Measurements from ENCODE around the gene TRIM3. TPM values are rescaled to one million over a fixed set of nuclear protein-coding genes. Genes with fewer than 3 reads are reported as not detected.

The TRIM3 gene
- 5.8 and 8.1 TPM in 2 replicates for polyA plus RNA-seq

DNA sequence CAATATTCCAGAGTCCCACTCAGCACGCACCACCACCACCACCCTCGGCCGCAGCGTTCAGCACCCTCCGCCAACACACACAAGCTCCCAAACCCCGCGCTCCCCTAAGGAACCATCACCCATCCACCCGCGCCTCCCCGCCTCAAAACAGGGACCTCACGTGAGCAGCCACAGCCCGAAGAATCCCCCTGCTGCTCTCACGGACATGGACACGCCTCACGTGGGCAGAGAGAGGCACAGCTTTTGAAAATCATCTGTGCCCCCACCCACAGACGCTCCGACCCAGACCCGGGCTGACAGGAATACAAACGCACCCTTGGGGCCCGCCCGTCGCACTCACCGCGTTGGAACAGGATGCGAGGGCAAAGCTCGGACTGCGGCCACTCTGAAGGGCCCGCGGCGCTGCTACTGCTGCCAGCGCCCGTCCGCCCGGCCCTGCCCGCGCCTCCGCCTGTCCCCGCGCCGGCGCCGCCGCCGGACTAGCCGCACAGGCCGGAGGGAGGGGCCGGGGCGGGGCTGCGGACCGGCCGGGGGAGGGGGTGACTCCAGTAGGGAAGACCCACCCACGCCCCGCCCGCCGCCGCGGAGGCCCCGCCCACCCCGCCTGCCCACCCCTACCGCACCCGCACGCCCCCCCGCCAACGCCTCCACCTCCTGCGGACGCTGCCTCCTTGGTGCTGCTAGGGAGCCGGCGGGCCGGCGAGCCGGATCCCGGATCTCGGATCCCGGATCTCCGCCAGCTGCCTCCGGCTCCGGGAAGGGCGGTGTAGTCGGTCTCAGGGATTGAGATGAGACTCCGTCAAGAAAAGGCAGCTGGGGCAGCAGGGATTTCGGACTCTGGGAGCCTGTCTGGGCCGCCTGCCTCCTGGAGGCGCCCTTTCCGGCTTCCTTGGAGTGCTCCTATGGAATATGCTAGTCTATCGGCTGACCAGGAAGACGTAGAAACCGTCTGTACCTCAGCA is at the start of gene TRIM3:
Gene TRIM3 (minus strand): TSS at position 491 of the 962 bp plus-strand sequence. CDS start 8,246 bp downstream, outside the sequence.

GRCh38 chr11:6497069-6497839 is 23.5 kb upstream of the TRIM3 start, which contains the start of gene DNHD1:
Gene DNHD1 (plus strand): TSS chr11:6497280. CDS start chr11:6498216, 936 bp downstream.

GRCh38 chr11:6481012-6481923 is 7.5 kb upstream of the TRIM3 start, which contains the start of the genes ARFIP2 and TIMM10B:
Gene ARFIP2 (minus strand): TSS chr11:6481331. CDS start chr11:6480421, 910 bp downstream.
Gene TIMM10B (plus strand): TSS chr11:6481501. CDS start chr11:6481517, 16 bp downstream.

DNA sequence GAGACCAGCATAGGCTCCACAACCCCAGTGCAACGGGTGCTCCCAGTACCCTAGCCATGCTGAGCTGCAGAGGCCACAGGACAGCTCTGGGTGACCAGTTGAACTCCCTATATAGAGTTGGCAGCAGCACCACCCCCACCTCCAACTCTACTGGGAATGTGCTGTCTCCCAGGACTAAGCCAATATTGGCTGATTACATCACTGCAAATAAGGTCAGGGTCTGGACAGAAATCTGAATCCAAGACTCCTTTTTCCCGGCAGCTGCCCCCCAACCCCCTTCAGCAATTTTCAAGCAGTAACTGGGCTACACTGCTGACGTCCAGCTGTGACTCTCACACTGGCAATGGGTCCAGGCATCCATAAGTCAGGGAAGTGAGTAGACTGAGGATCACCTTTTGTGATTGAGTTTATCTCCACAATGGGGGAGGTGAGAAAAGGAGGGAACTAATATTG is 32.8 kb downstream of the TRIM3 start, which contains the start of gene HPX:
Gene HPX (minus strand): TSS at position 82 of the 453 bp plus-strand sequence. CDS start 24 bp downstream, at position 58.

DNA sequence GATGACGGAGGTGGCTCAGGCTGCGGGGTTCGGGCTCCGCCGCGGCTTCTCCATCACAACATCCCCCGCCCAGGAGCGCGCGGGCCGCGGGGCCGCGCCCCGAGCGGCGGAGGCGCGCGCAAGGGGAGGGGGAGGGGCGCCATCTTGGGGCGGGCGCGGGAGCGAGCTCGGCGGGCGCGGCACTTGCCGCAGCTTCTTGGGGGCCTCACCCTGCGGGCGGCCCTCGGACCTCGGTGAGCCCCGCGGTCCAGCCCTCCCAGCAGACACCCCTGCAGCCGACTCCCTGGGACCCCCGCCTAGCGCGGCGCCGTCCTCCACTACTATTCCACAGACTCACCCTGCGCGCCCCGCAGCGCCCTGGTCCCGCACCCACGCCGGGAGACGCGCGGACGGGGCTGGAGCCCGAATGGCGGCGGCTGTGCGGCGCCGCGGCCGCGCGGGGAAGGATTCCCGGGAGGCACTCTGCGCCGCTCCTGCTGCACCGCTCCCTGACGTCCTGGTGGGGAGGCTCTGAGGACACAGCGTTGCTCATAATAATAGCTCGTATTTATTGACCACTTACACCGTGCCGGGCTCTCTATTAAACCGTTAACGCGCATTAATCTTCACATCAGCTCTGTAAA is 54.6 kb downstream of the TRIM3 start, which contains the start of gene APBB1:
Gene APBB1 (minus strand): TSS at position 86 of the 623 bp plus-strand sequence. CDS start 7,747 bp downstream, outside the sequence.

Other genes starting within 250 kb of the TRIM3 start
- gene FHIP1B, start 239.3 kb downstream of the TRIM3 start, polyA plus RNA-seq = 3.9 and 9.0 TPM in 2 replicates
- gene CNGA4, start 234.9 kb downstream of the TRIM3 start, polyA plus RNA-seq = not detected in 2 replicates
- gene CCKBR, start 214.1 kb downstream of the TRIM3 start, polyA plus RNA-seq = 5.3 TPM in 1 of 2 replicates, not detected in the other
- gene CAVIN3, start 153.4 kb downstream of the TRIM3 start, polyA plus RNA-seq = 0.79 and 3.7 TPM in 2 replicates
- 49.1 and 56.6 TPM in 2 replicates for gene SMPD1, start 83.5 kb downstream of the TRIM3 start, polyA plus RNA-seq
- gene APBB1, start 54.8 kb downstream of the TRIM3 start, polyA plus RNA-seq = 52.5 and 67.7 TPM in 2 replicates
- not detected in 2 replicates for gene HPX, start 33.0 kb downstream of the TRIM3 start, polyA plus RNA-seq
- gene ARFIP2, start 7.4 kb upstream of the TRIM3 start, polyA plus RNA-seq = 9.2 and 18.9 TPM in 2 replicates
- gene TIMM10B, start 7.6 kb upstream of the TRIM3 start, polyA plus RNA-seq = 33.8 and 37.8 TPM in 2 replicates
- 0.52 TPM in 1 of 2 replicates, not detected in the other for gene DNHD1, start 23.3 kb upstream of the TRIM3 start, polyA plus RNA-seq
- gene RRP8, start 129.7 kb upstream of the TRIM3 start, polyA plus RNA-seq = 2.5 and 10.6 TPM in 2 replicates
- gene ILK, start 129.8 kb upstream of the TRIM3 start, polyA plus RNA-seq = 25.7 and 26.9 TPM in 2 replicates
- 46.1 and 88.1 TPM in 2 replicates for gene TAF10, start 138.3 kb upstream of the TRIM3 start, polyA plus RNA-seq
- gene TPP1, start 145.5 kb upstream of the TRIM3 start, polyA plus RNA-seq = 32.0 and 39.2 TPM in 2 replicates
- gene DCHS1, start 181.9 kb upstream of the TRIM3 start, polyA plus RNA-seq = 0.12 and 0.34 TPM in 2 replicates
- 42.3 and 43.2 TPM in 2 replicates for gene MRPL17, start 209.4 kb upstream of the TRIM3 start, polyA plus RNA-seq